NOMO-1 treated with dmso at 0.1 percent for 144 hours (cell line): ENCODE data around the gene SKI.
A peak's percentile ranks its signal among the peaks of the same experiment; 100 is the strongest.
"Not testable (repeated sequence)": the region's sequence is repeated elsewhere in the genome, so short reads cannot be mapped to it uniquely, and the experiment has no call there.

Source experiments
- DNase-seq: peaks from one replicate; lab custom pipeline; 2025; ENCODE audit not compliant: unreplicated experiment; lab: John Stamatoyannopoulos, UW

Gene SKI

DNA sequence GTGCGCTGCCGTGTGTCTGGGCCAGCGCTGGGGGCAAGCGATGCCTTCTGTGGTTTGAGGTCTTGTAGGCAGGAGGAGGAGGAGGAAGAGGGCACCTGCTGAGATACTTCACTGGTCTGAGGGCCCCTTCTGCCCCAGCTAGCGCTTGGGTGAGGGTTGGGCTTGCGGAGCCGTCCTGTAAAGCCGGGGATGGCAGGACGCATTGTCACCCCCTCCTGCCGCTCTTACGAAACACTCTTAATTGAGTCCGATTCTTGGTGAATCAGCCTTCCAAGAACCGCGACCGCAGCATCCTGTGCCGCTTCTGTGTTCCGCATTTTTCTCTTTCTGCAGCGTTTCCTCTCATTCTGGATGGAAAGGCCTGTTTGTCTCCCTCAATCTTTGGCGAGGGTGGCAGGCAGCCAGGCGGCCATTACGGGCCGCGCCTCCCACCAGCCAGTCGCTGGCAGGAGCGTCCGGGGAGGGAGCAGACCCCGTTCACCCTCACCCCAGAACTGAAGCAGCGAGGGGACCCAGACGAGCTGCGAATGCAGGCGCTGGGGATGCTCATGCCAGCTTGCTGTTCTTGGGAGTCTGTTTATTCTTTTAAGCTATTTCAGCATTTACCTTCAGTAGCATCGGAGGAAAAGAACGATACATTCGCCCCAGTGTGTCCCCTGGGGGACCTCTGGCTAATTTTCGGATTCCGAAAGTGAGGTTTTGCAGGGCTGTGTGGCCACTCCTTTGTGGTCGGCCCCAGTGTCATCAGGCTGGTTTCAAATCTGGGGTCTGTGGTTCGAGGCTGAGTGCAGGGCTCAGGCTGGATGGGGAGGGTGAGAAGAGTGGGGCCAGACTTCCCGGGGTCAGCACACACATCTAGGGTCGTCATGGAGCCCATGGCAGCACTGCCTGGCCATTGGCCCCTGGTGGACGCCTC lies 62.7 kb downstream of the SKI start:
- peak; percentile 99 for DNase-seq

DNA sequence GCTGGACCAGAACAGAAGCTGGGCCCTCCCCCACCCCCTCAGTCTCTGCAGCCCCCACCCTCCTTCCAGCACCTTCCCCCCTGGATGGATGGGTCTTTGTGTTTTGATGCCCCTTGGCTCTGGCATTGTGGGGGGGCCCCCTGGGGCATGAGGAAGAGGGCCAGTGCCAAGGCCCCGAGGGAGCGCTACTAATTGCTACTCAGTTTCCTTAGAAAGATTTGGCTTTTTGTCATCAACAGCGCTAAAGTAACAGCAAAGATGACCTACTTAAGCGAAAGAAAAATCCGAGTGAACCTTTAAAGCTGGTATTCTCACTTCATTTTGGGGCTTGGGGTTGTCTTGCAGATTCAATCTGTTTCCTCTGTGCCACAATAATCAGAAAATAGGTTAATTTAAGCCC lies 63.5 kb downstream of the SKI start:
- no peak for DNase-seq

DNA sequence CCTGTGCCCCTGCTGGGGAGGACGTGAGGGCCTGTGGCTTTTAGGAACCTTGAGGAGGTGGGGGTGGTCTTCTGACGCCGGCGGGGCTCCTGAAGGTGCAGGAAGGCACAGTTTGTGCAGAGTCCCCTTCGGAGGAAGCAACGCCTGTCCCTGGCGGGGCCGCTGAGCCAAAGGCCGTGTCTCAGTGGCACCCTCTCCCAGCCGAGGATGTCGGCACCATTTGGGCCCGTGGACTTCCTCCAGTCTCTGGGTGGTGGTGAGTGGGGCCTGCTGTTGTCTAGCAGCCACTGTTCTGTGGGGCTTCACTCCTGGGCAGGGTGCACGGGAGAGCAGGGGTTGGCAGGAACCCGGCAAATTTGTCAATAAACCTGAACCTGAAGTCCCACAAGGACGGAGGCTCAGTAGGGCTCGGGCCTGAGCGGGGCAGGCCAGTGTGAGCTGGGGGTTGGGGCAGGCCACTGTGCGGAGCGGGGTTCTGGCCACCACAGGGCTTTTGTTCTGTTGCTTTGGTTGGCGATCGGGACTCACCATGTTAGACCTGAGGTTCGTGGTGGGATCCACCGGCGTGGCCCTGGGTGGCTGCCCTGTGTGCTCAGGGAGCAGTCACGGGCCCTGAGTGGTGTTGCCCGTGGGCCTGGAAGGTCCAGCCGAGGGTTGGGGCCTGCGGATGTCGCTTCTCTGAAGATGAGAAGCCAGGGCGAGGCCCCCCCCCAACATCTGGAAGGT lies 64.8 kb downstream of the SKI start:
- no peak for DNase-seq

DNA sequence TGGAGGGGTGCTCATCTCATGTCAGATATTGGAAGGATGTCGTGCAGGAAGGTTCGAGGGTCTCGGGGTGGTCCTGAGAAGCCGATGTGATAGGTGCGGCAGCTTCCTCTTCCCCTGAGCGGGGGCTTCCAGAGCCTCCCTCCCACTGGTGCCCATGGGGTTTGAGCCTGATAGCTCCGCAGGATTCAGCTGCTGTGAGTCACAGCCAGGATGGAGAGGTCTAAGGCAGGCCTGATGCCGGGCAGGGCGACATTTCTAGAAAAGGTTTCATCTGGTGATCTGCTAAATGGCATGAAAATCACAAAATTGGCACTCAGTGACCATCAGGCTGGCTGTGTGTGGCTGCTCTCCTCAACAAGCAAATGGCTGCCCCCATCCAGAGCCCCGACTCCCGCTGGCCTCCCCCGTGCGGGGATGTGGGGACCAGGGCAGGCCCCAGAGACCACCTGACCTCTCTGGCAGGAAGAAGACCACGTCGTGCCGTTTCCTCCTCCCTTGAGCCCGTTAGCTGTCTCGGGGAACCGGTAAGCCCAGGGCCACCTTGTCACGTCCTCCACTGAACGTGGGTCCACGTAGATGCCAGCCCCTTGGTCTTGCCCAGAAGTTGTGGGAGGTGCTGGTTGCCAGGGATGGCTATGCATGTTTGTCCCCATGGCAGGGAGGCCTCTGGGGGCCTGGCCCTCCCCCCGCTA lies 66.1 kb downstream of the SKI start:
- no peak for DNase-seq

DNA sequence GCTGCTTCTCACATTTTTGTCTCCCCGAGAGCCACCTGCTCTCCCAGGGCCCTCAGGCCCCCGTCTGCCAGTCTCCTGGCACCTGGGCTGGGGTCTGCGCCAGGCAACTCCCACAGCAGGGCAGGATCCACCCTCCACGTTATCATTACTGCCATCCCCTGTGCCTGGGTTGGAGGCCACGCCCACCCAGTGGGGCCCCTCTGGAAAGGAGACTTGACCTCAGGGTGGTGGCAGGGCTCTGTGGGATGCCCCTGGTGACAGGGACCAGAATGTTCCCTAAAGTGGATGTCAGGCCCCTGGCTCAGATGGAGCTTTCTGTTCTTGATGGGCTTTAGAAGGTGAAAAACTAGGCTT lies 66.6 kb downstream of the SKI start:
- no peak for DNase-seq

DNA sequence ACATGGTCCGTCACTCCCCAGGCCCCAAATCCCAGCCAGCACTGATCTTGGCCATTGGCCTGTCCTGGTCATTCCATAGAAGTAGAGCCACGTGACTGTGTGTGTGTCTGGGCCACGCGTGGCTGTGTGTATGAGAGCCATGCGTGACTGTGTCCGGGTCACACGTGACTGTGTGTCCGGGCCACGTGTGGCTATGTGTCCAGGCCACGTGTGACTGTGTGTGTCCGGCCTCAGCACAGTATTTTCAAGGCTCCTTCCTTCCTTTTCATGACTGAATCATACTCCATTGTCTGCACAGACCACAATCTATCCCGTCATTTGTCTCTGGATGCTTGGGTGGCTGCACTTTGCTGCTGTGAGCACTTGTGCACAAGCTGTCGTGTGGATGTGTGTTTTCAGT lies 67.4 kb downstream of the SKI start:
- no peak for DNase-seq

DNA sequence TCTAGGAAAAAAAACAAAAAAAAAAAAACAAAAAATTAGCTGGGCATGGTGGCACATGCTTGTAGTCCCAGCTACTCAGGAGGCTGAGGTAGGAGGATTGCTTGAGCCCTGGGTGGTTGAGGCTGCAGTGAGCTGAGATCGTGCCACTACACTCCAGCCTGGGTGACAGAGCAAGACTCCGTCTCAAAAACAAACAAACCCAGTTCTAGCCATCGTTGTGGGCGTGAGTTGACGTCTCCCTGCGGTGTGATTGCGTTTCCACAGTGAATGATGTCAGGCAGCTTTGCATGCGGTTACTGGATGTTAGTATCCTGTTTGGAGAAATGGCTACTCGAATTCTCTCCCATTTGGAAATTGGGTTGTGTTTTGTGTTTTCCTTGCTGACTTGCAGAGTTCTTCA lies 68.1 kb downstream of the SKI start:
- not testable (repeated sequence) for DNase-seq

DNA sequence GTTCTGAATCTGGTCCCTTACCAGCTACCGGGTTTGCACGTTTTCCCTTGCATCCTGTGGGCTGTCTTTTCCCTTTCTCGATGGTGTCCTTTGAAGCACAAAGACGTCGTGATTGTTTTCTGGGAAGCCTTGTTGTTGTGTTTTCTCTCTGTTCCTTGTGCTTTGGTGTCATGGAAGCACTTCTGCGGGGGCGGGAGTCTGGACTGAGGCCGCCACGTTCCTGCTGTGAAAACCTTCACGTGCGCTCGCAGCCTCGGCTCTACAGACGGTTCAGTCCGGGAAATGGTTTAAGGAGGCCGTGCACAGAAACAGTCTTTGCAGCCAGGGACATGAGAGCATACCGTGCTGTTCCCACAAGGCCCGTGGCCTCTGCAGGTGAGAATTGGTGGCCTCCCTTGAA lies 68.5 kb downstream of the SKI start:
- DNase-seq: no peak

DNA sequence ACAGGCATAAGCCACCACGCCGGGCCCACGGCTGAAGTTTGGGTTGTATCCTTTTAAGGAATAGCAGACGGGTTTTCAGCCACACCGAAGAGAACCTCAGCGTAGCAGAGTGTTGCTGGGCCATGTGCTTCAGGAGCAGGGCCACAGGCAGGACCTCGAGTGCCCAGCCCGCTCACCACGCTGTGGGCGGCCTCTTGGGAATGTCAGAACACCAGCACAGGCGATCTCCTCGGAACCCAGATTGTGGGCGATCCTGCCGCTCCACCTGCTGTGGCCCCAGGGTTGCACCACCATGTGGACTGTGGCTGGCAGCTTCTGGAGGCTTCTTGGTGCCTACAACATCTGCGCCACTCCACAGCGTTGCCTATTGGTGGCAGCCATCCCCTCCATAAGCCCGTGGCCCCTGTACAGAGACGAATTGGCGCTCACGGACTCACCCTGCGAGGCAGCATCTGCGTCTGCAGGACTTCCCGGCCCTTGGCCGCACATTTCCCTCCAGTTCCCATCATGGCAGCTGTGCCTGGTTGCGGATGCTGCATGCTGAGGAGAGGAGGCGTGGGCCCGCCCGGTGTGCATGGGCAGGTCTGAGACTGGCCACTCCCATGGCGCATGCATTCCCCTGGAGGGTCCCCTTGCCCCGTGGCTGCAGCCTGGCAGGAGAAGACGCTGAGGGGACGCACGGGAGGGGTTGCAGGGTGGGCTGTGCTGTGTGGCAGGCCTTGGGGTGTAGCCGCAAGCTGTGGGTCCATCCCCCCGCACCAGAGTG lies 69.3 kb downstream of the SKI start:
- DNase-seq: no peak

DNA sequence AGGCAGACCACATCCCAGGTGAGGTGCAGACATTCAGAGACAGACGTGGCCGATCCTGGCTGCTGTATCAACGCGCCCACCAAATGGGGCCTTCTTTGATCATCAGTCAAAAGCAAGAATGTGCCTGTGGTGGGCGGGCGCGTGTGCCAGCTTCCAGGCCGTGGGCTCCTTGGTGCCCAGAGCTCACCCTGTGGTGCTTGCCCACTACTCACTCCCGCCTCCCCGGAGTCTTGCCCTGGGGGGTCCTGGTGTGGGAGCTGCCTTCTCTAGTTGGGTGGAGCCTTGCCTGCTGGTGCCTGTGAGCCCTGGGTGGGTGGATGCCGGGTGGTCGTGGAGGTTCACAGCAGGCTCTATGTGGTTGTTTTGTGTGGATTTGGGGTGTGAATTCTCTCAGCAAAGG lies 70.6 kb downstream of the SKI start:
- DNase-seq: no peak

DNA sequence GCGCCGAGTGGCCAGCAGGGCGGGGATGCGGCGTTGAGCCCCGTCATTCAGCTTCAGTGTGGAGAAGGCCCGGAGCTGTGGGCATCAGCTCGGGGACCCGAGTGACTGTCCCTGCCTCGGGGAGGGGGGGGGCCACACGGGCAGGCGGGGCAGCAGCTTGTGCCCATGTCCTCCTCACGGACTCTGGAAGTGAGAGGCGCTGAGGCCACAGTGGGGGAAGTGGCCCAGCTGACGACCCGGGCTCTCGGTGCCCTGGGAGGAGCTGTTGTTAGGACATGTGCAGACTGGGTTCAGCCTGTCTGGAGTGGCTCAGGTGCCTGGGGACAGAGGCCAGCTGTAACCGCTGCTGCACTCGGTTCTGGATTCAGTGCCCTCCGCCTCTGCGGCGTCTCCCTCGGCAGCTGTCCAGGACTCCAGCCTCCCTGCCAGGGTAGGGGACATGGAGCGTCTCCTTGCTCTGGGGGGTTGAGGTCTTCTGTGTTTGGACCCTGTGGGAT lies 71.1 kb downstream of the SKI start:
- DNase-seq: no peak

DNA sequence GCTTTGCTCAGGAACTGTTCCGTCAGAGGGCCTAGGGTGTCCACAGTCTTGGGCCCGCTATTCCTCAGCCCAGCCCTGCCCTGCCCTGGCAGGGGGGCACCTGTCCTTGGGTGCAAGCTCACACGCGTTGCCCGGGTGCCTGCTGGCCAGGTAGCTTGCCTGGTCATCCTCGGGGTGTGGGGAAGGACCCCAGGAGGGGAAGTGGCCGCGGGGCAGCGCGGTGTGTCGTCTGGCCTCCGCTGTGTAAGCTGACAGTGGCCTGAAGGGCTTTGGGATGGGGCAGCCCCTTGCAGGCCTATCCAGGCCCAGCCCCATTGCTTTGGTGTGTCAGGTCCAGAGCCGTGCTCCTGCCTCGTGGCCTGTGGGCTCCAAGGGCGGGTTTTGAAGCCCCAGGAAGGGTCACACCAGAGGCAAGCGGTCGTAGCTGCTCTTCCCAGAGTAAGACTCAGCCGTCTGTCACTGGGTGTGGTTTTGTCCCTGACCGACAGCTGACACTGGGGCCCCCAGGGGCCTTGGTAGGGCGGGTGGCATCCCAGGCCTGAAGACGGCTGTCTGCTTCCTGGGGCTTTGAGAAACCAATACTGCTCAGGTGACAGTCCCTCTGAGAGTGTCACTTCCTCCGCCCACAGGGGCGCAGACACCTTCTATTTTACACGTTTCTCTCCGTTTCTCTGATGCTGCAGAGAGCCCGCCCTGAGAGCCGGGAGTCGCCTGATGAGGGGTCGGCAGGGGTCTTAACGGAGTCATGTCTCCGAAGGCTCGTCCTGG lies 72.1 kb downstream of the SKI start:
- no peak for DNase-seq

DNA sequence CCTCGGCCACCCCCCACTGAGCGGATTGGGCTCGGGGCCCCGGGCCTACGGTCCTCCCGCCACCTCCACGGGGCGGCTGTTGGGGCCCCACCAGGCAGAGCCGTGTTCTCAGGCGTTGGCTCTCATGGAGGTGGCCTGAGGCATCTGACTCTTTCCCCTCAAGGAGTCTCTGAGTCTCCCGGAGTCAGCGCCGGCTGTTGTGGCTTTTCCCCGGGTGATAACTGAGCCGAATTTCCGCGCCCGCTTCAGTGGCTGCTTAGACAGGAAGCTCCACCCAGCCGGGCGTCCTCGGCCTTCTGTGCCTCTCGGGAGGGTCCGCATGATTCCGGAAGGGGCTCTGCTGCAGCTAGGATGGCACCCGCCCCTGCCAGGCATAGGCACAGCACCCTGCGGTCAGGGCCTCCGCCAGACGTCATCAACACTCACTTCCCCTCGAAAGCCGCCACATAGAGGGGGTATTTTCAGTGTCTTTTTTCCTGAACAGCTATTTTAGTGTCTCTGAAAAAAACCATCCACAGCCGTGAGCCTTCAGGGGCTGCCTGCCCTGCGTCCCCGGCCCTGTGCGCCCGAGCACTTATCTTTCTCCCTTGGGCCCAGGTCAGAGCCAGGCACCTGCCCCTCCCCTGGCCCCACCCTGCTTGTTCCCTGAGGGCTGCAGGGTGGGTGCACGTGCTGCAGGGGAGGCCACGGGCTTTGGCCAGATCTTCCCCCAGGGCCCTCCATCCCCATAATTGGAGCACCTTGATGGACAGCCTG lies 72.9 kb downstream of the SKI start:
- DNase-seq: peak; percentile 91

DNA sequence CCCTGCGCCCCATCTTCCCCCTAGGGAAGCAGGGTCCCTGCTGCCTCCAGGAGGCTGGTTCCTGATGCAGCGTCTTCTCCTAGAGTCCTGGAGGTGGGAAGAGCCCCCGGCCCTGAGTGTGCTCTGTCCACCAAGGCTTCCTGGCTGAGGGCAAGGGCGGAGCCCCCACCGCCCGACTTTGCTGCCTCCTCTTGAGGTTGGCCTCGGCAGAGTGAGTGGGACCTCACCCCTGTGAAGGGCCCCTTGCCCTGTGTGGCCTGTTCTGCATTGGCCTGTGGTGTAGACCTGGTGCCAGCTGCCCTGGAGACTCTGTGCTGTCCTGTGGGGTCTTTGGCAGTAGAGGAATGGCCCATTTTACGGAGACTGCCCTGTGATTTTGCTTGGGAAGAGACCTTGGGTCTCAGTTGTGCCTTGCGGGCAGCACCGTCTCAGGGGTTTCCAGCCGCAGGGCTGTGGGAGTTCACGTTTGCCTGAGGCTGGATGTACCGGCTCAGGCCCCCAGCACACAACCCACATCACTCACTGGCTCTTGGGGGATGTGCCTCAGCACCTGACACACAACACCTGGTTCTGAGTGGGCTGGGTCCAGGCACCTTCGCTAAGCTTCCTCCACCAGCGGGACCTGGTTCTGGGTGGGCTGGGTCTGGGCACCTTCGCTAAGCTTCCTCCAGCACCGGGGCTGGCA lies 73.6 kb downstream of the SKI start:
- no peak for DNase-seq

DNA sequence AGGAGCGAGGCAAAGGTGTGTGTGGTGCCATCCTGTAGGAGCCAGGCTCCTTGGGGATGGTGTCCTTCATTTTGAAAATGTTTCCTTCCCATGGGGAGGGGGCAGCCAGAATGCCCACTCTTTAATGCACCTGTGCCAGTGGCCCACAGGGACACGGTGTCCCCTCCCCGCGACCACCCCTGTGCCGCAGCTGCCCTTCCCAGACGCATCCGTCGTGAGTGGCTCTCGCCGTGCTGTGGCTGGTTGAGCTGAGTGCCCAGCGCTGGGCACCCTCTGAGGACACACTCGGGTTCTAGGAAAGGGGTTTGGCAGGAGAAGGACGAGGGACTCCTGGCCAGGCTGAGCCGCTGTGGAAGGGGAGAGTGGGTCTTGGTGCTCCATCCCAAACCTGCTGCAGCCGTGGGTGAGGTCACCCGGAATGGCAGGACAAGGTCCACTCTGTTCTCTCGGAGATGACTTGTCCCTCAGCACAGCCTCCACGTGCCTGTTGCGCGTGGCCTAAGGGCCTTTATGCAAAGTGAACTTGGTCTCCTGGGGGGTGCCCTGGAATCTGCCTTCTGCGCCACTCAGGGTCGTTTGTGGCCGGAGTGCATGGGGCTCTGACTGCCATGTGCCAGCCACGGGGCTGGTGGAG lies 74.3 kb downstream of the SKI start:
- DNase-seq: no peak

DNA sequence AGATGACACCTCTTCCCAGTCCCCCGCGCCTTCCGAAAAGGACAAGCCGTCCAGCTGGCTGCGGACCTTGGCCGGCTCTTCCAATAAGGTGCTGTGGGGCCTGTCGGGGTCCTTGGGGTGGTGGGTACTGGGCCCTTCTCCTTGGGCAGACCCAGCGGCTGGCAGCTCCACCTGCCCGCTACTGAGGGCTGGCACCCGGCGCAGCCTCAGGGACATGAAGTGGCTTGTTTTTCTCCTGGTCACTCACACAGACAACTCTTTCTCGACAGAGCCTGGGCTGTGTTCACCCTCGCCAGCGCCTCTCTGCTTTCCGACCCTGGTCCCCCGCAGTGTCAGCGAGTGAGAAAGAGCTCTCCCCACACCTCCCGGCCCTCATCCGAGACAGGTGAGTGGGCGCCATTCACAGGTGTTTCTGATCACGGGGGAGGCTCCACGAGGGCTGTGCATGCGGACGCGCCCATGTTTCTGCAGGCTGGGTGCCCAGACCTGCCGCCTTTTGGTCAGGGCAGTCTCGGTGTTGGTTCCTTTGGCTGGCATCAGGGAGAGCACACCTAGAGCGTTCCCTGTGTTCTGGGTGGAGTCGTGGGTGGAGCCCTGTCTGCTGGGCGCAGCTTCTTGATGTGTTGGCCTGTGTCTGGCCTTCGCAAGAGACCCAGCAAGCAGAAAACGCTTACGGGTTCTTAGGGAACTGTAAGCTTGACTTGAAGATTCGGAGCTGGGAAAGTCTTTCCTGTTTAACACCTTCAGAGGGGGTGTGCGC lies 75.1 kb downstream of the SKI start:
- DNase-seq: no peak

DNA sequence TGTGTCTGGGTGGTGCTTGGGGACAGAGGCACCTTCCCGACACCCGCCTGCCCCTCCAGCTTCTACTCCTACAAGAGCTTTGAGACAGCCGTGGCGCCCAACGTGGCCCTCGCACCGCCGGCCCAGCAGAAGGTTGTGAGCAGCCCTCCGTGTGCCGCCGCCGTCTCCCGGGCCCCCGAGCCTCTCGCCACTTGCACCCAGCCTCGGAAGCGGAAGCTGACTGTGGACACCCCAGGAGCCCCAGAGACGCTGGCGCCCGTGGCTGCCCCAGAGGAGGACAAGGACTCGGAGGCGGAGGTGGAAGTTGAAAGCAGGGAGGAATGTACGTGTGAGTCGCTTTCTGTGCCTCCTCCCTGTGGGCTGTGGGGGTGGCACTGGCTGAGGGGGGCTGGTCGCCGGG lies 75.7 kb downstream of the SKI start:
- no peak for DNase-seq

DNA sequence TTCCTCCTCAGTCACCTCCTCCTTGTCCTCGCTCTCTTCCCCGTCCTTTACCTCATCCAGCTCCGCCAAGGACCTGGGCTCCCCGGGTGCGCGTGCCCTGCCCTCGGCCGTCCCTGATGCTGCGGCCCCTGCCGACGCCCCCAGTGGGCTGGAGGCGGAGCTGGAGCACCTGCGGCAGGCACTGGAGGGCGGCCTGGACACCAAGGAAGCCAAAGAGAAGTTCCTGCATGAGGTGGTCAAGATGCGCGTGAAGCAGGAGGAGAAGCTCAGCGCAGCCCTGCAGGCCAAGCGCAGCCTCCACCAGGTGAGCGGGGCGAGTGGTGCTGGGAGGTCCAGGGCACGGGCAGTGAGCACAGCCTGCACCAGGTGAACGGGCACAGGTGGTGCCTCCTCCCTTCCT lies 76.2 kb downstream of the SKI start:
- no peak for DNase-seq
